ENCODE data around the gene DCUN1D4. TPM values are rescaled to one million over a fixed set of nuclear protein-coding genes. Genes with fewer than 3 reads are reported as not detected.

DCUN1D4 gene
- total RNA-seq, 1 experiment from 2014 or later, result 50.2 TPM

DNA sequence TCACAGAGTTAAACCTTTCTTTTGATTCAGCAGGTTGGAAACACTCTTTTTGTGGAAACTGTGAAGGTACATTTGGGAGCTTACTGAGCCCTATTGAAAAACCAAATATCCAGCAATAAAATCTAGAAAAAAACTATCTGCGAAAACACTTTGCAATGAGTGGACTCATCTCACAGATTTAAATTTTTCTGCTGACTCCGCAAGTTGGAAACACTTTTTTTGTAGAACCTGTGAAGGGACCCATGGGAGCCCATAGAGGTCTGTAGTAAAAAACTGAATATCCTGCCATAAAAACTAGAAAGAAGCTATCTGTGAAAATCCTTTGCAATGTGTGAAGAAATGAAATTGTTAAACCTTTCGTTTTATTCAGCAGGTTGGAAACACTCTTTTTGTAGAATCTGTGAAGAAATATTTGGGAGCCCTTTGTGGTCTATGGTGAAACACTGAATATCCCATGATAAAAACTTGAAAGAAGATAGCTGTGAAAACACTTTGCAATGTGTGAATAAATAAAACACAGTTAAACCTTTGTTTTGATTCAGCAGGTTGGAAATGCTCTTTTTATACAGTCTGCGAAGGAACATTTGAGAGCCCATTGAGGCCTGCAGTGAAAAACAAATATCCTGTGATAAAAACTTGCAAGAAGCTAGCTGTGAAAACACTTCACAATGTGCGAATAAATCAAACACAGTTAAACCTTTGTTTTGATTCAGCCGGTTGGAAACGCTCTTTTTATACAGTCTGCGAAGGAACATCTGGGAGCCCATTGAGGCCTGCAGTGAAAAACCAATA, 22.3 kb upstream of the DCUN1D4 start (continued):
- TF ChIP-seq, protein P1, sequence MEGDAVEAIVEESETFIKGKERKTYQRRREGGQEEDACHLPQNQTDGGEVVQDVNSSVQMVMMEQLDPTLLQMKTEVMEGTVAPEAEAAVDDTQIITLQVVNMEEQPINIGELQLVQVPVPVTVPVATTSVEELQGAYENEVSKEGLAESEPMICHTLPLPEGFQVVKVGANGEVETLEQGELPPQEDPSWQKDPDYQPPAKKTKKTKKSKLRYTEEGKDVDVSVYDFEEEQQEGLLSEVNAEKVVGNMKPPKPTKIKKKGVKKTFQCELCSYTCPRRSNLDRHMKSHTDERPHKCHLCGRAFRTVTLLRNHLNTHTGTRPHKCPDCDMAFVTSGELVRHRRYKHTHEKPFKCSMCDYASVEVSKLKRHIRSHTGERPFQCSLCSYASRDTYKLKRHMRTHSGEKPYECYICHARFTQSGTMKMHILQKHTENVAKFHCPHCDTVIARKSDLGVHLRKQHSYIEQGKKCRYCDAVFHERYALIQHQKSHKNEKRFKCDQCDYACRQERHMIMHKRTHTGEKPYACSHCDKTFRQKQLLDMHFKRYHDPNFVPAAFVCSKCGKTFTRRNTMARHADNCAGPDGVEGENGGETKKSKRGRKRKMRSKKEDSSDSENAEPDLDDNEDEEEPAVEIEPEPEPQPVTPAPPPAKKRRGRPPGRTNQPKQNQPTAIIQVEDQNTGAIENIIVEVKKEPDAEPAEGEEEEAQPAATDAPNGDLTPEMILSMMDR (IDR thresholded peaks at IDR 0.05 in 2 of 3, conservative IDR thresholded peaks at IDR 0.05 in 1 of 3; ENCODE audit: borderline replicate concordance in 1 of 3, insufficient read depth in 1 of 3, low read depth in 2 of 3, low read length in 2 of 3), result no peak
- TF ChIP-seq, protein P2, sequence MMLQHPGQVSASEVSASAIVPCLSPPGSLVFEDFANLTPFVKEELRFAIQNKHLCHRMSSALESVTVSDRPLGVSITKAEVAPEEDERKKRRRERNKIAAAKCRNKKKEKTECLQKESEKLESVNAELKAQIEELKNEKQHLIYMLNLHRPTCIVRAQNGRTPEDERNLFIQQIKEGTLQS (IDR thresholded peaks at IDR 0.05), result no peak
- no peak for TF ChIP-seq CEBPB (IDR thresholded peaks at IDR 0.05; ENCODE audit: low read depth)
- no peak for TF ChIP-seq EZH2phosphoT487 (IDR thresholded peaks at IDR 0.05; ENCODE audit: borderline replicate concordance)
- no peak for TF ChIP-seq YY1 (IDR thresholded peaks at IDR 0.05; ENCODE audit: extremely low read depth, insufficient replicate concordance, low read depth, low read length)

DNA sequence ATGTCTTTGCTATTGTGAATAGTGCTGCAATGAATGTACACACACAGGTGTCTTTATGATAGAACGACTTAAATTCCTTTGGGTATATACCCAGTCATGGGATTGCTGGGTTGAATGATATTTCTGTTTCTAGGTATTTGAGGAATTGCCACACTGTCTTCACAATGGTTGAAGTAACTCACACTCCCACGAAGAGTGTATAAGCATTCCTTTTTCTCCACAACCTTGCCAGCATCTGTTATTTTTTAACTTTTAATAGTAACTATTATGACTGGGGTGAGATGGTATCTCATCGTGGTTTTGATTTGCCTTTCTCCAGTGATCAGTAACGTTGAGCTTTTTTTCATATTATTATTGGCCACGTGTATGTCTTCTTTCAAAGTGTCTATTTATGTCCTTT, 17.6 kb upstream of the DCUN1D4 start:
- Histone ChIP-seq H3K9ac (ENCODE audit: low read length) (no peak overlapping the region), H3K27ac (ENCODE audit: low read depth, low read length) (no peak overlapping the region), H3K9me2 (ENCODE audit: insufficient read depth) (no peaks in the 10 kb centered on the region), H3K79me2 (ENCODE audit: insufficient read depth, low read length) (no peaks in the 10 kb centered on the region), H3K36me3 (ENCODE audit: control insufficient read depth in 1 of 2, insufficient read depth in 2 of 2, low read length in 2 of 2) (no peaks in the 10 kb centered on the region), H3K4me2 (ENCODE audit: low read length) (no peak overlapping the region), H3K4me1 (ENCODE audit: control insufficient read depth in 1 of 2, insufficient read depth in 2 of 2, low read length in 2 of 2) (no peaks in the 10 kb centered on the region), H2AFZ (ENCODE audit: low read depth, low read length, poor library complexity, severe bottlenecking) (no peak overlapping the region), H4K20me1 (ENCODE audit: insufficient read depth) (no peaks in the 10 kb centered on the region), H3K4me3 (replicated peaks in 1 of 2; ENCODE audit: low read depth in 1 of 2, low read length in 2 of 2) (no peak overlapping the region), H3K9me3 (ENCODE audit: control insufficient read depth in 1 of 2, insufficient read depth in 1 of 2, low read depth in 1 of 2, low read length in 2 of 2) (no peaks in the 10 kb centered on the region), H3K27me3 (ENCODE audit: insufficient read depth, low read length) (peaks cover 23% of the 10 kb centered on the region)
- no TSS peak for BruUV-seq (replicated peaks)
- ATAC-seq, result no peak
- no peak for DNase-seq (ENCODE audit: low read depth, low spot score)
- ChIA-PET POLR2A (no interaction called here), CTCF (no interaction called here), RAD21 (ENCODE audit: low non-redundant PET in 1 of 2, low total read pairs in 2 of 2, uncharacterized antibody in 2 of 2, unreplicated experiment in 2 of 2) (no interaction called here)
- intact Hi-C loops (cut with micrococcal nuclease), result no loop called here
- TF ChIP-seq JUND (IDR thresholded peaks at IDR 0.05), result no peak
- TF ChIP-seq POLR2AphosphoS5 (IDR thresholded peaks at IDR 0.05; ENCODE audit: low read depth, low read length), result no peak
- TF ChIP-seq, protein P3, sequence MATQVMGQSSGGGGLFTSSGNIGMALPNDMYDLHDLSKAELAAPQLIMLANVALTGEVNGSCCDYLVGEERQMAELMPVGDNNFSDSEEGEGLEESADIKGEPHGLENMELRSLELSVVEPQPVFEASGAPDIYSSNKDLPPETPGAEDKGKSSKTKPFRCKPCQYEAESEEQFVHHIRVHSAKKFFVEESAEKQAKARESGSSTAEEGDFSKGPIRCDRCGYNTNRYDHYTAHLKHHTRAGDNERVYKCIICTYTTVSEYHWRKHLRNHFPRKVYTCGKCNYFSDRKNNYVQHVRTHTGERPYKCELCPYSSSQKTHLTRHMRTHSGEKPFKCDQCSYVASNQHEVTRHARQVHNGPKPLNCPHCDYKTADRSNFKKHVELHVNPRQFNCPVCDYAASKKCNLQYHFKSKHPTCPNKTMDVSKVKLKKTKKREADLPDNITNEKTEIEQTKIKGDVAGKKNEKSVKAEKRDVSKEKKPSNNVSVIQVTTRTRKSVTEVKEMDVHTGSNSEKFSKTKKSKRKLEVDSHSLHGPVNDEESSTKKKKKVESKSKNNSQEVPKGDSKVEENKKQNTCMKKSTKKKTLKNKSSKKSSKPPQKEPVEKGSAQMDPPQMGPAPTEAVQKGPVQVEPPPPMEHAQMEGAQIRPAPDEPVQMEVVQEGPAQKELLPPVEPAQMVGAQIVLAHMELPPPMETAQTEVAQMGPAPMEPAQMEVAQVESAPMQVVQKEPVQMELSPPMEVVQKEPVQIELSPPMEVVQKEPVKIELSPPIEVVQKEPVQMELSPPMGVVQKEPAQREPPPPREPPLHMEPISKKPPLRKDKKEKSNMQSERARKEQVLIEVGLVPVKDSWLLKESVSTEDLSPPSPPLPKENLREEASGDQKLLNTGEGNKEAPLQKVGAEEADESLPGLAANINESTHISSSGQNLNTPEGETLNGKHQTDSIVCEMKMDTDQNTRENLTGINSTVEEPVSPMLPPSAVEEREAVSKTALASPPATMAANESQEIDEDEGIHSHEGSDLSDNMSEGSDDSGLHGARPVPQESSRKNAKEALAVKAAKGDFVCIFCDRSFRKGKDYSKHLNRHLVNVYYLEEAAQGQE (IDR thresholded peaks at IDR 0.05; ENCODE audit: low read depth), result no peak
- TF ChIP-seq CEBPB (IDR thresholded peaks at IDR 0.05; ENCODE audit: low read depth), result no peak
- TF ChIP-seq, protein P1 (IDR thresholded peaks at IDR 0.05 in 2 of 3, conservative IDR thresholded peaks at IDR 0.05 in 1 of 3; ENCODE audit: borderline replicate concordance in 1 of 3, insufficient read depth in 1 of 3, low read depth in 2 of 3, low read length in 2 of 3), result no peak
- TF ChIP-seq, protein P2 (IDR thresholded peaks at IDR 0.05), result no peak
- TF ChIP-seq EZH2 (IDR thresholded peaks at IDR 0.05), result no peak
- TF ChIP-seq, protein P4, sequence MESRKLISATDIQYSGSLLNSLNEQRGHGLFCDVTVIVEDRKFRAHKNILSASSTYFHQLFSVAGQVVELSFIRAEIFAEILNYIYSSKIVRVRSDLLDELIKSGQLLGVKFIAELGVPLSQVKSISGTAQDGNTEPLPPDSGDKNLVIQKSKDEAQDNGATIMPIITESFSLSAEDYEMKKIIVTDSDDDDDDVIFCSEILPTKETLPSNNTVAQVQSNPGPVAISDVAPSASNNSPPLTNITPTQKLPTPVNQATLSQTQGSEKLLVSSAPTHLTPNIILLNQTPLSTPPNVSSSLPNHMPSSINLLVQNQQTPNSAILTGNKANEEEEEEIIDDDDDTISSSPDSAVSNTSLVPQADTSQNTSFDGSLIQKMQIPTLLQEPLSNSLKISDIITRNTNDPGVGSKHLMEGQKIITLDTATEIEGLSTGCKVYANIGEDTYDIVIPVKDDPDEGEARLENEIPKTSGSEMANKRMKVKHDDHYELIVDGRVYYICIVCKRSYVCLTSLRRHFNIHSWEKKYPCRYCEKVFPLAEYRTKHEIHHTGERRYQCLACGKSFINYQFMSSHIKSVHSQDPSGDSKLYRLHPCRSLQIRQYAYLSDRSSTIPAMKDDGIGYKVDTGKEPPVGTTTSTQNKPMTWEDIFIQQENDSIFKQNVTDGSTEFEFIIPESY (IDR thresholded peaks at IDR 0.05; ENCODE audit: extremely low read depth, insufficient replicate concordance, low read length), result no peak
- TF ChIP-seq RAD21 (IDR thresholded peaks at IDR 0.05; ENCODE audit: low read depth), result no peak
